Endodermal cell (in vitro differentiated cells): ENCODE data around the gene ZBTB46. TPM values are rescaled to one million over a fixed set of nuclear protein-coding genes. Genes with fewer than 3 reads are reported as not detected.

ENCODE experiments used
- DNase-seq: peaks from one replicate; pipeline ENCODE4 v3.0.0-alpha.2; 2017
- H3K27ac ChIP-seq: 2 replicates; pipeline ENCODE4 v1.5.1; 2013; ENCODE audit warnings: mild to moderate bottlenecking, low read depth, low read length, moderate library complexity
- H3K27me3 ChIP-seq: 2 replicates; pipeline ENCODE4 v1.6.1; 2013; ENCODE audit warnings: mild to moderate bottlenecking, low read length, moderate library complexity; ENCODE audit not compliant: insufficient read depth, control insufficient read depth, poor library complexity, severe bottlenecking
- H3K36me3 ChIP-seq: 2 replicates; pipeline ENCODE4 v1.7.0; 2013; ENCODE audit warnings: mild to moderate bottlenecking, low read length, moderate library complexity; ENCODE audit not compliant: control insufficient read depth, insufficient read depth
- H3K4me1 ChIP-seq: one replicate; pipeline ENCODE4 v1.7.0; 2013; ENCODE audit warnings: low read length; ENCODE audit not compliant: control insufficient read depth, insufficient read depth
- H3K4me3 ChIP-seq: 2 replicates; pipeline ENCODE4 v1.5.1; 2013; ENCODE audit warnings: mild to moderate bottlenecking, low read length, moderate library complexity
- H3K9ac ChIP-seq: 2 replicates; pipeline ENCODE4 v1.6.1; 2013; ENCODE audit warnings: mild to moderate bottlenecking, low read length, moderate library complexity; ENCODE audit not compliant: poor library complexity, severe bottlenecking; ENCODE audit errors: extremely low read depth
- H3K9me3 ChIP-seq: 2 replicates; pipeline ENCODE4 v1.6.1; 2013; ENCODE audit warnings: mild to moderate bottlenecking, low read length, moderate library complexity; ENCODE audit not compliant: control insufficient read depth
- H3K27ac Mint-ChIP-seq: 2 replicates; pipeline ENCODE4 v1.8.0; 2020; ENCODE audit warnings: mixed read lengths
- H3K27me3 Mint-ChIP-seq: 2 replicates; pipeline ENCODE4 v1.8.0; 2021; ENCODE audit warnings: mild to moderate bottlenecking, mixed read lengths; ENCODE audit not compliant: insufficient read depth
- H3K36me3 Mint-ChIP-seq: 2 replicates; pipeline ENCODE4 v1.8.0; 2020; ENCODE audit warnings: low read depth, mixed read lengths
- H3K4me1 Mint-ChIP-seq: 2 replicates; pipeline ENCODE4 v1.8.0; 2020; ENCODE audit warnings: mixed read lengths
- H3K4me3 Mint-ChIP-seq: 2 replicates; pipeline ENCODE4 v1.8.0; 2020; ENCODE audit warnings: mild to moderate bottlenecking, moderate library complexity, mixed read lengths
- H3K9me3 Mint-ChIP-seq: 2 replicates; pipeline ENCODE4 v1.8.0; 2020; ENCODE audit warnings: mild to moderate bottlenecking, mixed read lengths
- CTCF ChIP-seq: fragments of 200-600 bp; sonication (generic); conservative IDR thresholded peaks from 2 replicates; pipeline ENCODE4 v1.5.0; 2021; ENCODE audit warnings: antibody characterized with exemption, mild to moderate bottlenecking
- WGBS, 2 experiments: methylation state at CpG; one replicate each; pipeline versions ENCODE4 v1.1.5 to v1.1.7; 2013; ENCODE audit warnings: missing lambda C conversion rate in 2 of 2, mixed read lengths in 1 of 2; ENCODE audit not compliant: insufficient coverage in 1 of 2, insufficient read length in 1 of 2; 5-methylcytosine and 5-hydroxymethylcytosine counted together
- total RNA-seq, 2 donors: library from RNA; stranded (reverse); fragmentation: NEBNext Ultra II Directional in 1 of 2; extraction: Animal tissue kit (Norgen Biotek cat#: 25700) in 1 of 2; gene quantifications; 2 replicates in 1 of 2; 3 replicates in 1 of 2; pipeline ENCODE4 v1.2.1, GENCODE V29; 2021

The ZBTB46 gene
- total RNA-seq, 2 donors from 2014 or later = 24.9 to 25.9 TPM

- Mint-ChIP-seq H3K4me3 (no peak overlapping the region), H3K9me3 (no peaks in the 10 kb centered on the region), H3K36me3 (peaks cover 17% of the 10 kb centered on the region), H3K4me1 (no peaks in the 10 kb centered on the region), H3K27me3 (no peaks in the 10 kb centered on the region), H3K27ac (no peak overlapping the region)
- no peaks in the 10 kb centered on the region for H3K9me3 ChIP-seq
- DNase-seq = no peak
- H3K27ac ChIP-seq = peak overlapping the region; percentile 53
- 85 to 87% methylated on average over 9 to 14 of the region's 14 CpGs for WGBS, 2 experiments
- no peaks in the 10 kb centered on the region for H3K4me1 ChIP-seq
- H3K4me3 ChIP-seq = no peak overlapping the region
- peaks cover 11% of the 10 kb centered on the region for H3K36me3 ChIP-seq
- H3K27me3 ChIP-seq = no peaks in the 10 kb centered on the region
- no peak for TF ChIP-seq CTCF
- no peak overlapping the region for H3K9ac ChIP-seq
These were observed 45.4 kb downstream of the ZBTB46 start for GRCh38 chr20:63785691-63786131.

GRCh38 chr20:63783970-63784369 lies 47.1 kb downstream of the ZBTB46 start:
- H3K4me1 ChIP-seq = no peaks in the 10 kb centered on the region
- H3K27me3 ChIP-seq = no peaks in the 10 kb centered on the region
- Mint-ChIP-seq H3K4me1 (no peaks in the 10 kb centered on the region), H3K27ac (no peak overlapping the region), H3K27me3 (no peaks in the 10 kb centered on the region), H3K36me3 (peaks cover 7% of the 10 kb centered on the region), H3K4me3 (no peak overlapping the region), H3K9me3 (no peaks in the 10 kb centered on the region)
- H3K36me3 ChIP-seq = no peaks in the 10 kb centered on the region
- WGBS, 2 experiments = 92 to 97% methylated on average over 11 to 16 of the region's 16 CpGs
- DNase-seq = no peak
- no peak overlapping the region for H3K27ac ChIP-seq
- TF ChIP-seq CTCF = no peak
- no peaks in the 10 kb centered on the region for H3K9me3 ChIP-seq
- H3K4me3 ChIP-seq = no peak overlapping the region
- no peak overlapping the region for H3K9ac ChIP-seq

GRCh38 chr20:63782521-63782971 lies 48.5 kb downstream of the ZBTB46 start:
- Mint-ChIP-seq H3K27me3 (no peaks in the 10 kb centered on the region), H3K36me3 (peaks cover 20% of the 10 kb centered on the region), H3K27ac (no peak overlapping the region), H3K4me3 (no peak overlapping the region), H3K9me3 (no peaks in the 10 kb centered on the region), H3K4me1 (peaks cover 3% of the 10 kb centered on the region)
- H3K9ac ChIP-seq = no peak overlapping the region
- H3K36me3 ChIP-seq = no peaks in the 10 kb centered on the region
- H3K9me3 ChIP-seq = no peaks in the 10 kb centered on the region
- 93 to 98% methylated on average over 8 to 12 of the region's 12 CpGs for WGBS, 2 experiments
- H3K4me1 ChIP-seq = no peaks in the 10 kb centered on the region
- H3K27me3 ChIP-seq = no peaks in the 10 kb centered on the region
- no peak overlapping the region for H3K27ac ChIP-seq
- no peak for DNase-seq
- H3K4me3 ChIP-seq = no peak overlapping the region
- TF ChIP-seq CTCF = no peak
